Hematopoietic multipotent progenitor cell treated with erythropoietin and hydrocortisone succinate and interleukin-3 and kit ligand, for 17 days (in vitro differentiated cells): Measurements from ENCODE around the gene GABRB3.

Experiments
- DNase-seq: peaks from one replicate; pipeline ENCODE4 v3.0.0-alpha.2; 2015; ENCODE audit warnings: low spot score

Gene GABRB3

GRCh38 chr15:26676115-26676514 lies 96.8 kb downstream of the GABRB3 start:
- DNase-seq: no peak

- no peak for DNase-seq
These were observed 98.4 kb downstream of the GABRB3 start for GRCh38 chr15:26674467-26674866.

- no peak for DNase-seq
These were observed 99.4 kb downstream of the GABRB3 start for GRCh38 chr15:26673445-26673844.

GRCh38 chr15:26670116-26670515 lies 102.8 kb downstream of the GABRB3 start:
- DNase-seq: no peak

- DNase-seq: no peak
These were observed 105.5 kb downstream of the GABRB3 start for GRCh38 chr15:26667222-26667988.

- no peak for DNase-seq
These were observed 106.7 kb downstream of the GABRB3 start for GRCh38 chr15:26665957-26666791.

GRCh38 chr15:26662283-26662682 lies 110.6 kb downstream of the GABRB3 start:
- no peak for DNase-seq

- no peak for DNase-seq
These were observed 111.1 kb downstream of the GABRB3 start for GRCh38 chr15:26661748-26662147.

GRCh38 chr15:26661107-26661506 lies 111.8 kb downstream of the GABRB3 start:
- DNase-seq: no peak

- no peak for DNase-seq
These were observed 112.6 kb downstream of the GABRB3 start for GRCh38 chr15:26660241-26660640.

- DNase-seq: no peak
These were observed 114.6 kb downstream of the GABRB3 start for GRCh38 chr15:26658290-26658689.

- no peak for DNase-seq
These were observed 116.8 kb downstream of the GABRB3 start for GRCh38 chr15:26656080-26656479.

GRCh38 chr15:26651909-26652308 lies 121.0 kb downstream of the GABRB3 start:
- no peak for DNase-seq

GRCh38 chr15:26648676-26649075 lies 124.2 kb downstream of the GABRB3 start:
- no peak for DNase-seq

GRCh38 chr15:26644948-26645347 lies 127.9 kb downstream of the GABRB3 start:
- no peak for DNase-seq

GRCh38 chr15:26641144-26641543 lies 131.7 kb downstream of the GABRB3 start:
- no peak for DNase-seq

GRCh38 chr15:26640601-26641000 lies 132.3 kb downstream of the GABRB3 start:
- no peak for DNase-seq

GRCh38 chr15:26639966-26640365 lies 132.9 kb downstream of the GABRB3 start:
- no peak for DNase-seq

- no peak for DNase-seq
These were observed 137.3 kb downstream of the GABRB3 start for GRCh38 chr15:26635614-26636013.

GRCh38 chr15:26635105-26635504 lies 137.8 kb downstream of the GABRB3 start:
- no peak for DNase-seq

GRCh38 chr15:26634319-26634718 lies 138.5 kb downstream of the GABRB3 start:
- no peak for DNase-seq

- DNase-seq: no peak
These were observed 140.4 kb downstream of the GABRB3 start for GRCh38 chr15:26632500-26632899.

- DNase-seq: no peak
These were observed 141.0 kb downstream of the GABRB3 start for GRCh38 chr15:26631894-26632293.
